HCT116 (cell line): ENCODE results near the gene ERBB4. TPM values are rescaled to one million over a fixed set of nuclear protein-coding genes. Genes with fewer than 3 reads are reported as not detected.

Experiments
- ATAC-seq: fragments of 200-7000 bp; cut with Tn5 transposase; 2 replicates; pipeline ENCODE4 v1.9.1; 2020; ENCODE audit warnings: mild to moderate bottlenecking, moderate library complexity
- BruUV-seq: library from RNA; stranded (reverse); fragments of 400-500 nt; replicated peaks from 2 replicates; lab custom pipeline; 2021; lab: Mats Ljungman, UMichigan
- CTCF ChIA-PET: fragments of 300-600 bp; sonication (Branson Sonifier 250); formaldehyde crosslinking; loops from one replicate; lab custom pipeline; 2021; ENCODE audit warnings: antibody characterized with exemption; lab: Charles Lee
- POLR2A ChIA-PET: fragments of 300-600, 350-600 bp; sonication (Branson Sonifier 250); formaldehyde crosslinking; loops from one replicate; lab custom pipeline; 2021; ENCODE audit warnings: antibody characterized with exemption; lab: Charles Lee
- RAD21 ChIA-PET, 2 experiments: fragments of 300-600 bp; sonication (Branson Sonifier 250); formaldehyde crosslinking; loops; one replicate each; lab custom pipeline; 2023; ENCODE audit warnings: low total read pairs in 2 of 2; ENCODE audit not compliant: uncharacterized antibody in 2 of 2, unreplicated experiment in 2 of 2, low non-redundant PET in 1 of 2; lab: Charles Lee
- DNase-seq: peaks from one replicate; pipeline ENCODE4 v3.0.0-alpha.2; 2010; ENCODE audit warnings: low read depth, low spot score
- H2AFZ ChIP-seq: fragments of 200-600 bp; shearing (Covaris generic), sonication (generic); 2 replicates; pipeline ENCODE4 v1.6.1; 2017; ENCODE audit warnings: low read depth, mixed run types, mixed read lengths, antibody characterized with exemption, low read length; ENCODE audit not compliant: poor library complexity, severe bottlenecking
- H3K27ac ChIP-seq: 2 replicates; pipeline ENCODE4 v1.5.1; 2012; ENCODE audit warnings: low read depth, low read length
- H3K27me3 ChIP-seq: fragments of 200-600 bp; sonication (generic); 2 replicates; pipeline ENCODE4 v1.6.1; 2016; ENCODE audit warnings: mixed run types, low read length, mixed read lengths; ENCODE audit not compliant: insufficient read depth
- H3K36me3 ChIP-seq, 2 experiments: fragments of 200-500 bp in 1 of 2; fragments of 200-600 bp in 1 of 2; sonication (Bioruptor generic) in 1 of 2; sonication (generic) in 1 of 2; 2 replicates each; pipeline versions ENCODE4 v1.5.1 to v1.6.1; 2014 to 2016; ENCODE audit warnings: low read length in 2 of 2, inconsistent platforms in 1 of 2, mixed read lengths in 1 of 2, mixed run types in 1 of 2; ENCODE audit not compliant: insufficient read depth in 2 of 2, control insufficient read depth in 1 of 2
- H3K4me1 ChIP-seq, 2 experiments: fragments of 200-600 bp in 1 of 2; sonication (generic) in 1 of 2; 2 replicates each; pipeline versions ENCODE4 v1.5.1 to v1.6.1; 2012 to 2017; ENCODE audit warnings: low read length in 2 of 2, inconsistent platforms in 1 of 2, mild to moderate bottlenecking in 1 of 2, mixed read lengths in 1 of 2, mixed run types in 1 of 2, moderate library complexity in 1 of 2; ENCODE audit not compliant: insufficient read depth in 2 of 2, control insufficient read depth in 1 of 2
- H3K4me2 ChIP-seq: fragments of 200-600 bp; sonication (generic); 2 replicates; pipeline ENCODE4 v1.6.1; 2017; ENCODE audit warnings: mixed run types, low read length, mixed read lengths
- H3K4me3 ChIP-seq, 2 experiments: fragments of 200-600 bp in 1 of 2; sonication (generic) in 1 of 2; replicated peaks in 1 of 2; 2 replicates each; pipeline ENCODE4 v1.5.1; 2011 to 2016; ENCODE audit warnings: low read length in 2 of 2, control low read depth in 1 of 2, low read depth in 1 of 2, mild to moderate bottlenecking in 1 of 2, mixed read lengths in 1 of 2, mixed run types in 1 of 2
- H3K79me2 ChIP-seq: fragments of 200-600 bp; sonication (generic); 2 replicates; pipeline ENCODE4 v1.6.1; 2017; ENCODE audit warnings: mild to moderate bottlenecking, mixed run types, low read length, moderate library complexity, mixed read lengths; ENCODE audit not compliant: insufficient read depth
- H3K9ac ChIP-seq: fragments of 200-600 bp; sonication (generic); 2 replicates; pipeline ENCODE4 v1.6.1; 2016; ENCODE audit warnings: low read length, mixed read lengths
- H3K9me2 ChIP-seq: fragments of 200-600 bp; sonication (generic), shearing (Covaris generic); 2 replicates; pipeline ENCODE4 v1.6.1; 2017; ENCODE audit warnings: mixed run types, mild to moderate bottlenecking, moderate library complexity; ENCODE audit not compliant: insufficient read depth
- H3K9me3 ChIP-seq, 2 experiments: fragments of 200-500 bp in 1 of 2; fragments of 200-600 bp in 1 of 2; sonication (Bioruptor generic) in 1 of 2; sonication (generic) in 1 of 2; 2 replicates each; pipeline ENCODE4 v1.6.1; 2014 to 2017; ENCODE audit warnings: low read length in 2 of 2, mixed read lengths in 2 of 2, inconsistent platforms in 1 of 2, low read depth in 1 of 2, mild to moderate bottlenecking in 1 of 2, mixed run types in 1 of 2, moderate library complexity in 1 of 2; ENCODE audit not compliant: control insufficient read depth in 1 of 2, insufficient read depth in 1 of 2
- H4K20me1 ChIP-seq: fragments of 200-600 bp; sonication (generic), shearing (Covaris generic); 2 replicates; pipeline ENCODE4 v1.6.1; 2017; ENCODE audit warnings: mixed run types, mild to moderate bottlenecking, moderate library complexity; ENCODE audit not compliant: insufficient read depth
- CEBPB ChIP-seq: IDR thresholded peaks from 2 replicates; pipeline ENCODE4 v1.6.1; 2012; ENCODE audit warnings: low read depth
- EGR1 ChIP-seq: IDR thresholded peaks from 2 replicates; pipeline ENCODE4 v1.6.1; 2012; ENCODE audit warnings: low read depth
- EZH2 ChIP-seq: fragments of 200-600 bp; sonication (generic); IDR thresholded peaks from 2 replicates; pipeline ENCODE4 v1.6.1; 2017; ENCODE audit warnings: antibody characterized with exemption, mixed run types
- FOSL1 ChIP-seq: IDR thresholded peaks from 2 replicates; pipeline ENCODE4 v1.6.1; 2012; ENCODE audit warnings: low read depth
- POLR2A ChIP-seq: IDR thresholded peaks from 2 replicates; pipeline ENCODE4 v1.7.0; 2011; ENCODE audit warnings: borderline replicate concordance; ENCODE audit not compliant: insufficient read depth, insufficient read length; ENCODE audit errors: extremely low read depth
- POLR2AphosphoS5 ChIP-seq: IDR thresholded peaks from 2 replicates; pipeline ENCODE4 v1.6.1; 2011; ENCODE audit warnings: mild to moderate bottlenecking, low read depth, low read length, moderate library complexity
- SRF ChIP-seq: IDR thresholded peaks from 2 replicates; pipeline ENCODE4 v1.6.1; 2012; ENCODE audit warnings: low read depth
- TCF7L2 ChIP-seq: IDR thresholded peaks from 2 replicates; pipeline ENCODE4 v1.7.0; 2011; ENCODE audit warnings: borderline replicate concordance, inconsistent platforms; ENCODE audit not compliant: insufficient read depth, insufficient read length; ENCODE audit errors: extremely low read depth
- YY1 ChIP-seq: IDR thresholded peaks from 2 replicates; pipeline ENCODE4 v1.6.1; 2011; ENCODE audit warnings: low read length, low read depth, moderate library complexity, mild to moderate bottlenecking; ENCODE audit not compliant: insufficient replicate concordance; ENCODE audit errors: extremely low read depth
- intact Hi-C: fragments of 100-400 bp; cut with micrococcal nuclease; formaldehyde crosslinking; loops from 2 replicates; pipeline ENCODE4 v1.10.0; 2022
- total RNA-seq: library from RNA; stranded (reverse); gene quantifications from one replicate; pipeline ENCODE4 v1.2.1, GENCODE V29; 2021; ENCODE audit not compliant: unreplicated experiment
- TF ChIP-seq, protein P1 (sequence below): IDR thresholded peaks from 2 replicates; pipeline ENCODE4 v1.6.1; 2012
- TF ChIP-seq, protein P2 (sequence below), 3 experiments: fragments of 200-600 bp in 1 of 3; sonication (generic) in 1 of 3; IDR thresholded peaks in 2 of 3; conservative IDR thresholded peaks in 1 of 3; 2 replicates each; pipeline ENCODE4 v1.5.1; 2012 to 2017; ENCODE audit warnings: low read depth in 2 of 3, low read length in 2 of 3, antibody characterized with exemption in 1 of 3, borderline replicate concordance in 1 of 3, control low read depth in 1 of 3, mild to moderate bottlenecking in 1 of 3, mixed read lengths in 1 of 3, mixed run types in 1 of 3, moderate library complexity in 1 of 3; ENCODE audit not compliant: insufficient read depth in 1 of 3

The ERBB4 gene
- total RNA-seq, 1 experiment from 2014 or later = 0.10 TPM

DNA sequence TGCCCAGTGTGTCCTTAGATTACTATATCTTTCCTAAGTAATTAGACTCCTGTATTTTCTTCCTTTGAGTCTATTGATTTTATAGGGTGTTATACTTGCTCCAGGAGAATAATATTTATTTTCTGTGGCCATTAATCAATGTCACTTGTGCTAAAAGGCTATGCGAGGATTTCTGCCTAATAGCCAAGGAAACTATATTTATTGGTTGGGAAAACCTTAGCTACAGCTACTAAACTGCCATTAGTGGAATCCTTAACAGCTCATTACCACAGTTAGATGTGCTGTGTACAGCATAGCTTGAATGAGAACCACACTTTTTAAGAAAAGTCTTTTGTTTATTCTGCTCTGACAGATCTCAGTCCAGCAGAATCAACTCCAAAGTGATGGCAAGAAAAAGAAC is 537.3 kb downstream of the ERBB4 start:
- no peak for TF ChIP-seq EGR1
- Histone ChIP-seq H3K9me3 (no peaks in the 10 kb centered on the region), H3K4me3 (no peak overlapping the region), H4K20me1 (no peaks in the 10 kb centered on the region), H3K79me2 (no peaks in the 10 kb centered on the region), H3K27me3 (no peaks in the 10 kb centered on the region), H3K9ac (no peak overlapping the region), H3K27ac (no peak overlapping the region), H3K9me2 (no peaks in the 10 kb centered on the region; the same call in 1 of the 2 replicates), H3K36me3 (no peaks in the 10 kb centered on the region), H3K4me2 (no peak overlapping the region), H2AFZ (no peak overlapping the region), H3K4me1 (no peaks in the 10 kb centered on the region)
- intact Hi-C loops = no loop called here
- DNase-seq = no peak
- no peak for ATAC-seq
- CTCF ChIA-PET = no interaction called here
- RAD21 ChIA-PET = no interaction called here
- no TSS peak for BruUV-seq
- POLR2A ChIA-PET = no interaction called here

DNA sequence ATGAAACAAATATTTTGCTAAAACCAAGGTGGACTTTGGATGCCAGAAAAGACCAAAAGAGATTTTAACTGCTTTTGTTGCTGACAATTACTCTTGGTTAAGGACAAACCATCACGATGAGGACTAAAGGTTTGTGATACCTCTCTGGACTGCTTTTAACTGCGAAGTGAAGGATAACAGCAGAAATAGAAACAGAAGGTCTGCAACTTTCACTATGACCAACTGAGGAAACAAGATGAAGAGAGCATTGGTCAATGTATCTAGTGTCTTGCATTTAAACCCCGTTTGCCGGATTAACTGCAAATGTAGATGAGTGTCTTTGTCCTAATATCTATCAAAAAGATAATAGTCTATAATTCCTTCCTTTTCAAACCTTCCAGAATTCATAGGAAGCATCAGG is 541.7 kb downstream of the ERBB4 start:
- no peaks in the 10 kb centered on the region for H3K27me3 ChIP-seq
- no peaks in the 10 kb centered on the region for H3K36me3 ChIP-seq
- no peak overlapping the region for H3K9ac ChIP-seq
- DNase-seq (no peak), ATAC-seq (no peak)
- BruUV-seq = no TSS peak
- H3K4me1 ChIP-seq = no peaks in the 10 kb centered on the region
- H3K27ac ChIP-seq = no peak overlapping the region
- H2AFZ ChIP-seq = peak overlapping the region; percentile 51
- H3K9me3 ChIP-seq = no peaks in the 10 kb centered on the region
- H3K79me2 ChIP-seq = no peaks in the 10 kb centered on the region
- no peak overlapping the region for H3K4me2 ChIP-seq
- ChIA-PET POLR2A (no interaction called here), CTCF (no interaction called here), RAD21 (no interaction called here)
- no peaks in the 10 kb centered on the region for H4K20me1 ChIP-seq
- no peaks in the 10 kb centered on the region; the same call in 1 of the 2 replicates for H3K9me2 ChIP-seq
- intact Hi-C loops = no loop called here
- TF ChIP-seq YY1 (no peak), FOSL1 (no peak), TCF7L2 (no peak), SRF (no peak), CEBPB (no peak), POLR2AphosphoS5 (no peak), POLR2A (no peak), EZH2 (no peak)
- TF ChIP-seq, protein P1, sequence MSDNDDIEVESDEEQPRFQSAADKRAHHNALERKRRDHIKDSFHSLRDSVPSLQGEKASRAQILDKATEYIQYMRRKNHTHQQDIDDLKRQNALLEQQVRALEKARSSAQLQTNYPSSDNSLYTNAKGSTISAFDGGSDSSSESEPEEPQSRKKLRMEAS = no peak
- TF ChIP-seq, protein P2, sequence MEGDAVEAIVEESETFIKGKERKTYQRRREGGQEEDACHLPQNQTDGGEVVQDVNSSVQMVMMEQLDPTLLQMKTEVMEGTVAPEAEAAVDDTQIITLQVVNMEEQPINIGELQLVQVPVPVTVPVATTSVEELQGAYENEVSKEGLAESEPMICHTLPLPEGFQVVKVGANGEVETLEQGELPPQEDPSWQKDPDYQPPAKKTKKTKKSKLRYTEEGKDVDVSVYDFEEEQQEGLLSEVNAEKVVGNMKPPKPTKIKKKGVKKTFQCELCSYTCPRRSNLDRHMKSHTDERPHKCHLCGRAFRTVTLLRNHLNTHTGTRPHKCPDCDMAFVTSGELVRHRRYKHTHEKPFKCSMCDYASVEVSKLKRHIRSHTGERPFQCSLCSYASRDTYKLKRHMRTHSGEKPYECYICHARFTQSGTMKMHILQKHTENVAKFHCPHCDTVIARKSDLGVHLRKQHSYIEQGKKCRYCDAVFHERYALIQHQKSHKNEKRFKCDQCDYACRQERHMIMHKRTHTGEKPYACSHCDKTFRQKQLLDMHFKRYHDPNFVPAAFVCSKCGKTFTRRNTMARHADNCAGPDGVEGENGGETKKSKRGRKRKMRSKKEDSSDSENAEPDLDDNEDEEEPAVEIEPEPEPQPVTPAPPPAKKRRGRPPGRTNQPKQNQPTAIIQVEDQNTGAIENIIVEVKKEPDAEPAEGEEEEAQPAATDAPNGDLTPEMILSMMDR (IDR thresholded peaks at IDR 0.05 in 2 of 3, conservative IDR thresholded peaks at IDR 0.05 in 1 of 3; ENCODE audit: borderline replicate concordance in 1 of 3, insufficient read depth in 1 of 3, low read depth in 2 of 3, low read length in 2 of 3) = no peak
- H3K4me3 ChIP-seq = no peak overlapping the region
